BLaER1 (cell line): ENCODE data around the gene INHBE.
"Not testable (repeated sequence)": the region's sequence is repeated elsewhere in the genome, so short reads cannot be mapped to it uniquely, and the experiment has no call there.

Experiments used
- H3K27ac ChIP-seq: shearing (Covaris generic); formaldehyde crosslinking; 2 replicates; pipeline ENCODE4 v1.8.1; 2022
- H3K27me3 ChIP-seq: shearing (Covaris generic); formaldehyde crosslinking; 2 replicates; pipeline ENCODE4 v1.8.1; 2022
- H3K36me3 ChIP-seq: shearing (Covaris generic); formaldehyde crosslinking; 2 replicates; pipeline ENCODE4 v1.8.1; 2022
- H3K4me1 ChIP-seq: shearing (Covaris generic); formaldehyde crosslinking; 2 replicates; pipeline ENCODE4 v1.8.1; 2022
- H3K4me2 ChIP-seq: shearing (Covaris generic); formaldehyde crosslinking; 2 replicates; pipeline ENCODE4 v1.8.1; 2022
- H3K4me3 ChIP-seq: shearing (Covaris generic); formaldehyde crosslinking; 2 replicates; pipeline ENCODE4 v1.8.1; 2022
- H3K9ac ChIP-seq: shearing (Covaris generic); formaldehyde crosslinking; 2 replicates; pipeline ENCODE4 v1.8.1; 2022
- H3K9me3 ChIP-seq: shearing (Covaris generic); formaldehyde crosslinking; 2 replicates; pipeline ENCODE4 v1.8.1; 2022
- H4K20me1 ChIP-seq: shearing (Covaris generic); formaldehyde crosslinking; 2 replicates; pipeline ENCODE4 v1.8.1; 2022
- Cebpa-rat ChIP-seq: shearing (Covaris generic); IDR thresholded peaks from 2 replicates; pipeline ENCODE4 v1.8.1; 2022

The INHBE gene

GRCh38 chr12:57488402-57489156 lies 33.5 kb downstream of the INHBE start:
- no peak for TF ChIP-seq Cebpa-rat
- H4K20me1 ChIP-seq: peaks cover 24% of the 10 kb centered on the region; the same call in 1 of the 2 replicates
- H3K4me1 ChIP-seq: peaks cover 20% of the 10 kb centered on the region
- H3K27me3 ChIP-seq: no peaks in the 10 kb centered on the region
- peak overlapping the region; percentile 93 for H3K4me2 ChIP-seq
- H3K9ac ChIP-seq: peak overlapping the region; percentile 99
- peak overlapping the region; percentile 99 for H3K4me3 ChIP-seq
- peaks cover 5% of the 10 kb centered on the region; the same call in 1 of the 2 replicates for H3K9me3 ChIP-seq
- H3K36me3 ChIP-seq: peaks cover 43% of the 10 kb centered on the region
- peak overlapping the region; percentile 97 for H3K27ac ChIP-seq

- H3K9me3 ChIP-seq: peaks cover 5% of the 10 kb centered on the region; the same call in 1 of the 2 replicates
- no peaks in the 10 kb centered on the region for H3K27me3 ChIP-seq
- peaks cover 24% of the 10 kb centered on the region; the same call in 1 of the 2 replicates for H4K20me1 ChIP-seq
- H3K4me1 ChIP-seq: peaks cover 20% of the 10 kb centered on the region
- peak overlapping the region; percentile 99 for H3K9ac ChIP-seq
- peak overlapping the region; percentile 93 for H3K4me2 ChIP-seq
- H3K27ac ChIP-seq: peak overlapping the region; percentile 97
- peaks cover 47% of the 10 kb centered on the region for H3K36me3 ChIP-seq
- TF ChIP-seq Cebpa-rat: no peak
- H3K4me3 ChIP-seq: peak overlapping the region; percentile 99
These were observed 34.1 kb downstream of the INHBE start for GRCh38 chr12:57489157-57489641.

- Histone ChIP-seq H3K9me3 (peaks cover 5% of the 10 kb centered on the region; the same call in 1 of the 2 replicates), H3K36me3 (peaks cover 52% of the 10 kb centered on the region), H3K4me3 (no peak overlapping the region), H3K27ac (no peak overlapping the region), H3K27me3 (no peaks in the 10 kb centered on the region), H3K4me1 (peaks cover 20% of the 10 kb centered on the region), H3K9ac (no peak overlapping the region), H3K4me2 (no peak overlapping the region), H4K20me1 (peaks cover 24% of the 10 kb centered on the region; the same call in 1 of the 2 replicates)
- TF ChIP-seq Cebpa-rat: no peak
These were observed 35.0 kb downstream of the INHBE start for GRCh38 chr12:57490126-57490525.

DNA sequence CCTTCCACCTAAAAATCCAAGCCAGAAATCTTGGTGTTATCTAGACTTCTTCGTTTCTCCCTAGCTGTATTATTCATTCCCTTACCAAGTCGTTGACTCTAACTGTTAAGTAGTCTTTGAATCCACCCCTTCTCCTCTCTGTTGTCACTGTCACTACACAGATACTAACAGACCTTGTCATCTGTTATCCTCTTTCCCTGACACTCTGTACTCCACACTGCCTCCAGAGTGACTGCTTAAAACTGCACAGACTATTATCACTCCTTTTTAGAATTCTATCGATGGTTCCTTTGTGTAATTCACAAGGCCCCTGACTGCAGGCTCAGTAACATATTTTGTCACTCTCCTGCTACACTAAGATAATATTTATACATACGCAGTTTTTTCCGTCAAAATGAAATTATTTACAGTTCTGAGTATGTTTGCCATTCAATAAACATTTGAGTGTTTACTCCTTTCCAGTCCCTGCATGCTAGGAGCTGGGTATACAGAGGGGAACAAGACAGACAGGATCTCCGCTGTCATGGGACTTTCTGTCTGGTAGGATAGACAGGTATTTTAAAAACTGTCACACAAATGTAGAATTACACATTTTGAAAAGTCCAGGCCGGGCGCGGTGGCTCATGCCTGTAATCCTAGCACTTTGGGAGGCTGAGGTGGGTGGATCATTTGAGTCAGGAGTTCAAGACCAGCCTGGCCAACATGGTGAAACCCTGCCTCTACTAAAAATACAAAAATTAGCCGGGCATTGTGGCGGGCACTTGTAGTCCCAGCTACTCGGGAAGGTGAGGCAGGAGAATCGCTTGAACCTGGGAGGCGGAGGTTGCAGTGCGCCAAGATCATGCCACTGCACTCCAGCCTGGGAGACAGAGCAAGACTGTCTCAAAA lies 36.5 kb downstream of the INHBE start:
- H3K9me3 ChIP-seq: peaks cover 5% of the 10 kb centered on the region; the same call in 1 of the 2 replicates
- H3K36me3 ChIP-seq: peaks cover 67% of the 10 kb centered on the region
- H4K20me1 ChIP-seq: peaks cover 24% of the 10 kb centered on the region; the same call in 1 of the 2 replicates
- no peak for TF ChIP-seq Cebpa-rat
- H3K4me2 ChIP-seq: no peak overlapping the region
- H3K9ac ChIP-seq: no peak overlapping the region
- no peak overlapping the region for H3K4me3 ChIP-seq
- H3K27me3 ChIP-seq: no peaks in the 10 kb centered on the region
- H3K4me1 ChIP-seq: peaks cover 20% of the 10 kb centered on the region
- H3K27ac ChIP-seq: no peak overlapping the region

DNA sequence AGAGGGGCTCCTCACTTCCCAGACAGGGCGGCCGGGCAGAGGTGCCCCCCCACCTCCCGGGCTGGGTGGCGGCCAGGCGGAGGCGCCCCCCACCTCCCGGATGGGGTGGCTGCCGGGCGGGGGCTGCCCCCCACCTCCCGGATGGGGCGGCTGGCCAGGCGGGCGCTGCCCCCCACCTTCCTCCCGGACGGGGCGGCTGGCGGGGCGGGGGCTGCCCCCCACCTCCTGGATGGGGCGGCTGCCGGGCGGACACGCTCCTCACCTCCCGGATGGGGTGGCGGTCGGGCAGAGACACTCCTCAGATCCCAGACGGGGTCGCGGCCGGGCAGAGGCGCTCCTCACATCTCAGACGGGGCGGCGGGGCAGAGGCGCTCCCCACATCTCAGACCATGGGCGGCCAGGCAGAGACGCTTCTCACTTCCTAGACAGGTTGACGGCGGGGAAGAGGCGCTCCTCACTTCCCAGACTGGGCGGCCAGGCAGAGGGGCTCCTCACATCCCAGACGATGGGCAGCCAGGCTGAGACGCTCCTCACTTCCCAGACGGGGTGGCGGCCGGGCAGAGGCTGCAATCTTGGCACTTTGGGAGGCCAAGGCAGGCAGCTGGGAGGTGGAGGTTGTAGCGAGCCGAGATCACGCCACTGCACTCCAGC lies 40.1 kb downstream of the INHBE start:
- not testable (repeated sequence) for H3K27me3 ChIP-seq, H3K4me3 ChIP-seq, H3K9ac ChIP-seq, H3K27ac ChIP-seq, H3K4me2 ChIP-seq, H3K9me3 ChIP-seq, H3K4me1 ChIP-seq
- Histone ChIP-seq H4K20me1 (peaks cover 25% of the 10 kb centered on the region; the same call in 1 of the 2 replicates), H3K36me3 (peaks cover 87% of the 10 kb centered on the region)

- H3K9me3 ChIP-seq: peaks cover 5% of the 10 kb centered on the region; the same call in 1 of the 2 replicates
- H3K27ac ChIP-seq: no peak overlapping the region
- H3K4me3 ChIP-seq: no peak overlapping the region
- H3K27me3 ChIP-seq: no peaks in the 10 kb centered on the region
- no peak for TF ChIP-seq Cebpa-rat
- H4K20me1 ChIP-seq: peaks cover 19% of the 10 kb centered on the region; the same call in 1 of the 2 replicates
- H3K36me3 ChIP-seq: peaks cover 87% of the 10 kb centered on the region
- H3K4me1 ChIP-seq: no peaks in the 10 kb centered on the region
- no peak overlapping the region for H3K9ac ChIP-seq
- H3K4me2 ChIP-seq: no peak overlapping the region
These were observed 41.7 kb downstream of the INHBE start for GRCh38 chr12:57496822-57497221.

- no peak overlapping the region for H3K4me2 ChIP-seq
- no peak overlapping the region for H3K4me3 ChIP-seq
- H3K9me3 ChIP-seq: peaks cover 5% of the 10 kb centered on the region; the same call in 1 of the 2 replicates
- H3K9ac ChIP-seq: no peak overlapping the region
- H3K27ac ChIP-seq: no peak overlapping the region
- peaks cover 87% of the 10 kb centered on the region for H3K36me3 ChIP-seq
- H3K4me1 ChIP-seq: no peaks in the 10 kb centered on the region
- peaks cover 19% of the 10 kb centered on the region; the same call in 1 of the 2 replicates for H4K20me1 ChIP-seq
- H3K27me3 ChIP-seq: no peaks in the 10 kb centered on the region
- no peak for TF ChIP-seq Cebpa-rat
These were observed 42.4 kb downstream of the INHBE start for GRCh38 chr12:57497223-57498131.

DNA sequence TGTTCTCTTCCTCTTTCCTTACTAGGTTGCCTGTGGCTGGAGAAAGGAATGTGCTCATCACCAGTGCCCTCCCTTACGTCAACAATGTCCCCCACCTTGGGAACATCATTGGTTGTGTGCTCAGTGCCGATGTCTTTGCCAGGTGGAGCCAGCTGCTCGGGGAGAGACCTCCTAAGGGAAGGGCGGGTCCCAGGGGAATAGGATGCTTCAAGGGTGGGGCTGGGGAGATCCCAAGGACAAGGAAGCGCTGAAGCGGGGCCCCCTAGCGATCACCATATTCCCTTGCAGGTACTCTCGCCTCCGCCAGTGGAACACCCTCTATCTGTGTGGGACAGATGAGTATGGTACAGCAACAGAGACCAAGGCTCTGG lies 43.0 kb downstream of the INHBE start:
- no peaks in the 10 kb centered on the region for H3K27me3 ChIP-seq
- no peaks in the 10 kb centered on the region for H3K4me1 ChIP-seq
- H3K36me3 ChIP-seq: peaks cover 88% of the 10 kb centered on the region
- no peak overlapping the region for H3K9ac ChIP-seq
- no peak for TF ChIP-seq Cebpa-rat
- no peak overlapping the region for H3K4me3 ChIP-seq
- peaks cover 19% of the 10 kb centered on the region; the same call in 1 of the 2 replicates for H4K20me1 ChIP-seq
- no peak overlapping the region for H3K27ac ChIP-seq
- no peaks in the 10 kb centered on the region for H3K9me3 ChIP-seq
- H3K4me2 ChIP-seq: no peak overlapping the region

DNA sequence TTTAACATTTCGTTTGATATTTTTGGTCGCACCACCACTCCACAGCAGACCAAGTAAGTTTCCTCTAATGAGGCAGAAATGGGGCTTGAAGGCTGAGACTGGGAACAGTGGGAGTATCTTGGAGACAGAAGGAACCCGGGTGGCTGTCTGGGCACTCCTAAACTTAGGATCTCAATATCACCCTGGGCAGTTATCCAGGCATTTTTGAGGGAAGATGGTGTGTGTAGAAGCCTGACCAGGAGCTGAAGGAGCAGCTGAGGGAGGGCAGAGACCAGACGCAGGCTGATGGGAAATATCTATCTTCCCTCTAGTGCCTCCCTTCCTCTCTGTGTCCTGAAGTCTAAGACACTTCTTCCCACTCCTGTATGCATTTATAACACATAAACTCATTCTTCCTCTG lies 43.5 kb downstream of the INHBE start:
- Histone ChIP-seq H3K4me1 (no peaks in the 10 kb centered on the region), H4K20me1 (peaks cover 23% of the 10 kb centered on the region; the same call in 1 of the 2 replicates), H3K9me3 (no peaks in the 10 kb centered on the region), H3K27ac (no peak overlapping the region), H3K4me3 (no peak overlapping the region), H3K9ac (no peak overlapping the region), H3K27me3 (no peaks in the 10 kb centered on the region), H3K36me3 (peaks cover 92% of the 10 kb centered on the region), H3K4me2 (no peak overlapping the region)
- TF ChIP-seq Cebpa-rat: no peak
